ENCODE data around the gene ADGRE3. TPM values are rescaled to one million over a fixed set of nuclear protein-coding genes. Genes with fewer than 3 reads are reported as not detected.
"Not testable (repeated sequence)": the region's sequence is repeated elsewhere in the genome, so short reads cannot be mapped to it uniquely, and the experiment has no call there.

ADGRE3 gene
- total and polyA plus RNA-seq, 3 donors from 2014 or later = 0.19 to 0.46 (median 0.31) TPM

DNA sequence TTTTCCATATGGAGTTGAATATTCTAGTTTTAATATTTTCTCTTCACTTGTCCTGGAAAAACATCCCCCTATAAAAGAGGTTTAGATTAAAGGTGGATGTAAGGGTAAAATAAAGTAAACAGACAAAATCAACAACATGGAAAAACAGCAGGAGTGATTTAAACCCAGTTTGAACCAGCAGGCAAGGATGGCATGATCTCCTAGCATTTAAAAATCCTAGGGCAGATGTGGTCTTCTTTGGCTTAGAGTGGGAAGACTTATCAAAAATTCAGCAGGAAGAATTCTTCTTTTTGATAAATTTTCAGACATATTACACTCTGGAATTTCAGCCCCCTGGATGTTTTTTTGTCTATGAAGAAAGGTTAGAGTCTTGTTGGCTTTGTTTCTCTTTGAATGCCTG lies 55.2 kb downstream of the ADGRE3 start:
- TF ChIP-seq POLR2A (IDR thresholded peaks at IDR 0.05) = no peak
- TF ChIP-seq, protein P1, sequence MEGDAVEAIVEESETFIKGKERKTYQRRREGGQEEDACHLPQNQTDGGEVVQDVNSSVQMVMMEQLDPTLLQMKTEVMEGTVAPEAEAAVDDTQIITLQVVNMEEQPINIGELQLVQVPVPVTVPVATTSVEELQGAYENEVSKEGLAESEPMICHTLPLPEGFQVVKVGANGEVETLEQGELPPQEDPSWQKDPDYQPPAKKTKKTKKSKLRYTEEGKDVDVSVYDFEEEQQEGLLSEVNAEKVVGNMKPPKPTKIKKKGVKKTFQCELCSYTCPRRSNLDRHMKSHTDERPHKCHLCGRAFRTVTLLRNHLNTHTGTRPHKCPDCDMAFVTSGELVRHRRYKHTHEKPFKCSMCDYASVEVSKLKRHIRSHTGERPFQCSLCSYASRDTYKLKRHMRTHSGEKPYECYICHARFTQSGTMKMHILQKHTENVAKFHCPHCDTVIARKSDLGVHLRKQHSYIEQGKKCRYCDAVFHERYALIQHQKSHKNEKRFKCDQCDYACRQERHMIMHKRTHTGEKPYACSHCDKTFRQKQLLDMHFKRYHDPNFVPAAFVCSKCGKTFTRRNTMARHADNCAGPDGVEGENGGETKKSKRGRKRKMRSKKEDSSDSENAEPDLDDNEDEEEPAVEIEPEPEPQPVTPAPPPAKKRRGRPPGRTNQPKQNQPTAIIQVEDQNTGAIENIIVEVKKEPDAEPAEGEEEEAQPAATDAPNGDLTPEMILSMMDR (IDR thresholded peaks at IDR 0.05) = no peak
- intact Hi-C loops (cut with DNase I; ENCODE audit: low total_unique reads) = no loop called here
- no peaks in the 10 kb centered on the region for H3K4me1 ChIP-seq
- H3K36me3 ChIP-seq (ENCODE audit: low read depth, missing control alignments) = no peaks in the 10 kb centered on the region
- no peaks in the 10 kb centered on the region for H3K27me3 ChIP-seq
- H3K4me3 ChIP-seq = no peak overlapping the region
- no peak for DNase-seq
- no peak overlapping the region for H3K27ac ChIP-seq
- H3K9me3 ChIP-seq = peaks cover 3% of the 10 kb centered on the region

DNA sequence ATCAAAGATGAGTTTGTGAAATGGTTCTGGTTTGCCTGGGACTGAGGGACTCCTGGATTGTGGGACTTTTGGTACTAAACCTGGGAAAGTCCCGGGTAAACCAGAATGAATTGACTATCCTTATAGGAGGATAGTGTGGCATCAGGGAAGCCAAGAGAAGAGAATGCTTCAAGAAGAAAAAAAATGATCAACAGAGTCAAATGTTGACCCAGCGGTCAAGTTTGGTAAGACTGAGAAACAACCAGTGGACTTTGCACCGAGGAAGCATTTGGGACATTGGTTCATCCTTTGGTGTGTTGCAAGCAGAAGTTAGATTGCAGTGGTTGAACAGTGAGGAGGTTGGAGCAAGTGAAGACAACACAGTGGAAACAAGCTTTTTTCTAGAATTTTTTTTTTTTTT lies 58.2 kb downstream of the ADGRE3 start:
- intact Hi-C loops (cut with DNase I; ENCODE audit: low total_unique reads) = no loop called here
- Histone ChIP-seq H3K4me3 (no peak overlapping the region), H3K4me1 (no peaks in the 10 kb centered on the region), H3K36me3 (ENCODE audit: low read depth, missing control alignments) (no peaks in the 10 kb centered on the region), H3K9me3 (peaks cover 3% of the 10 kb centered on the region), H3K27me3 (no peaks in the 10 kb centered on the region), H3K27ac (no peak overlapping the region)
- TF ChIP-seq POLR2A (IDR thresholded peaks at IDR 0.05) = no peak
- TF ChIP-seq, protein P1 (IDR thresholded peaks at IDR 0.05) = no peak
- WGBS, 2 donors = 90 to 92% methylated on average over 3 of the region's 3 CpGs
- DNase-seq = no peak

DNA sequence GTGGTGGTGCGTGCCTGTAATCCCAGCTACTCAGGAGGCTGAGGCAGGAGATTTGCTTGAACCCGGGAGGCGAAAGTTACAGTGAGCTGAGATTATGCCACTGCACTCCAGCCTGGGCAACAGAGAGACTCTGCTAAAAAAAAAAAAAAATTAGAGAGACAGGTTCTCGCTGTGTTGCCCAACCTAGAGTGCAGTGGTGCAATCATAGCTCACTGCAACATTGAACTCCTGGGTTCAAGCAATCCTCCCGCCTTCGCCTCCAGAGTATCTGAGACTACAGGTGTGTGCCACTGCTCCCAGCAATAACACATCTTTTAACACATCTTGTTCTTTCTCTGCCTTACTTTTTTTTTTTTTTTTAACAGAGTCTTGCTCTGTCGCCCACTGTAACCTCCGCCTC lies 59.0 kb downstream of the ADGRE3 start:
- TF ChIP-seq, protein P1 (IDR thresholded peaks at IDR 0.05) = no peak
- no peak for TF ChIP-seq POLR2A (IDR thresholded peaks at IDR 0.05)
- WGBS, 2 donors = 94 to 95% methylated on average over 8 of the region's 8 CpGs

DNA sequence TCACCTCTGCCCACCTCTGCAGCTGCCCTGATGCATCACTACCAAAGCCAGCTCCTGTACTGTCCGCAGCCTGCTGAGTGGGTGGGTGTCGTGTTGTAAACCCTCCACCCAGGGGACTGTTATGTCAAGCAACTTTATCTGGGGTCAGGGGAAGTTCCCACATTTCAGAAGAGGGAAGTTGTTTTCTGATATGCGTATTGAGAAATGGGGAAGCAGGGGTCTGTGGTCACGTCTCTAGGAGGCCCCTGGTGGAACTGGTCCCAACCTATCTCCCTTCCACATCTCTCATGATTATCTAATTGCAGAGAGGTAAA lies 60.6 kb downstream of the ADGRE3 start:
- H3K27me3 ChIP-seq = no peaks in the 10 kb centered on the region
- no peaks in the 10 kb centered on the region for H3K36me3 ChIP-seq (ENCODE audit: low read depth, missing control alignments)
- no peak overlapping the region for H3K4me3 ChIP-seq
- DNase-seq = no peak
- WGBS, 2 donors = 69 to 74% methylated on average over 4 of the region's 4 CpGs
- intact Hi-C loops (cut with DNase I; ENCODE audit: low total_unique reads) = no loop called here
- no peaks in the 10 kb centered on the region for H3K9me3 ChIP-seq
- no peaks in the 10 kb centered on the region for H3K4me1 ChIP-seq
- no peak overlapping the region for H3K27ac ChIP-seq
- TF ChIP-seq POLR2A (IDR thresholded peaks at IDR 0.05) = no peak
- TF ChIP-seq, protein P1 (IDR thresholded peaks at IDR 0.05) = no peak

More for the DNA sequence above, 59.0 kb downstream of the ADGRE3 start:
- Histone ChIP-seq H3K4me3 (no peak overlapping the region), H3K27me3 (no peaks in the 10 kb centered on the region), H3K27ac (no peak overlapping the region), H3K9me3 (peaks cover 3% of the 10 kb centered on the region), H3K4me1 (no peaks in the 10 kb centered on the region), H3K36me3 (ENCODE audit: low read depth, missing control alignments) (no peaks in the 10 kb centered on the region)
- no peak for DNase-seq
- intact Hi-C loops (cut with DNase I; ENCODE audit: low total_unique reads) = no loop called here

DNA sequence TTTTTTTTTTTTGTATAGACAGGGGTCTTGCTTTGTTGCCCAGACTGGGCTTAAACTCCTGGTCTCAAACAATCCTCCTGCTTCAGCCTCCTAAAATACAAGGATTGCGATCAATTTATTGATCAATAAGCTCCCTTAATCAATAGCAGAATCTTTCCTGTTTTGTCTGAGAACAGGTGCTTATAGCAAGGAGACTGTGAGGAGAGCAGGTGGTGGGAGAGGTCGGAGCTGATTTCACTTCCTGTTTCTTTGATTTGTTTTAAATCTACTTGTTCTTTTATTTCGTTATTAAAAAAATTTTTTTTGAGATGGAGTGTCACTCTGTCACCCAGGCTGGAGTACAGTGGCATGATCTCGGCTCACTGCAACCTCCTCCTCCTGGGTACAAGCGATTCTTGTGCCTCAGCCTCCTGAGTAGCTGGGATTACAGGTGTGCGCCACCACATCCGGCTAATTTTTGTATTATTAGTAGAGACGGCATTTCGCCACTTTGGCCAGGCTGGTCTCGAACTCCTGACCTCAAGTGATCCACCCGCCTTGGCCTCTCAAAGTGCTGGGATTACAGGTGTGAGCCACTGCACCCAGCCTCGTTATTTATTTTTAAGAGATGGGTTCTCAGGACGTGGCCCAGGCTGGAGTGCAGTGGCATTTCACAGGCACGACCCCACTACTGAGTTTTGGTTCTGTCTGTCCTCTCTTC lies 61.1 kb downstream of the ADGRE3 start:
- H3K4me1 ChIP-seq; H3K36me3 ChIP-seq (ENCODE audit: low read depth, missing control alignments); DNase-seq; intact Hi-C loops (cut with DNase I; ENCODE audit: low total_unique reads); H3K9me3 ChIP-seq; H3K27me3 ChIP-seq; H3K27ac ChIP-seq; H3K4me3 ChIP-seq: not testable (repeated sequence)
- 81 to 82% methylated on average over 14 of the region's 14 CpGs for WGBS, 2 donors
